K562 (cell line): ENCODE results near the gene PNMA3. TPM values are rescaled to one million over a fixed set of nuclear protein-coding genes. Genes with fewer than 3 reads are reported as not detected.

ENCODE experiments used
- CREB3L1 ChIP-seq: fragments of 450-650 bp; IDR thresholded peaks from 2 replicates; pipeline ENCODE4 v1.6.1; 2014; ENCODE audit warnings: low read depth, mild to moderate bottlenecking, moderate library complexity, borderline replicate concordance
- MGA ChIP-seq: fragments of 450-650 bp; IDR thresholded peaks from 2 replicates; pipeline ENCODE4 v1.6.1; 2016; ENCODE audit warnings: mild to moderate bottlenecking, moderate library complexity
- NFE2 ChIP-seq: IDR thresholded peaks from 2 replicates; pipeline ENCODE4 v1.6.1; 2014; ENCODE audit warnings: antibody characterized with exemption, low read depth
- SMAD4 ChIP-seq: fragments of 250-450 bp; sonication (Bioruptor Pico); conservative IDR thresholded peaks from 2 replicates; pipeline ENCODE4 v1.8.0; 2021; ENCODE audit warnings: inconsistent platforms, mild to moderate bottlenecking, moderate library complexity
- STAT5A ChIP-seq: IDR thresholded peaks from 2 replicates; pipeline ENCODE4 v1.6.1; 2012; ENCODE audit warnings: low read length, inconsistent platforms, borderline replicate concordance
- TCF3 ChIP-seq: sonication (generic); formaldehyde crosslinking; IDR thresholded peaks from 2 replicates; pipeline ENCODE4 v1.4.0; 2020; ENCODE audit warnings: mild to moderate bottlenecking, missing genetic modification reagents
- TFAM ChIP-seq: fragments of 250-450 bp; sonication (Bioruptor Pico); conservative IDR thresholded peaks from 2 replicates; pipeline ENCODE4 v1.5.0; 2021; ENCODE audit warnings: mild to moderate bottlenecking, moderate library complexity
- TRIM28 ChIP-seq: fragments of 450-650 bp; IDR thresholded peaks from 2 replicates; pipeline ENCODE4 v1.6.1; 2017
- ZNF592 ChIP-seq: fragments of 450-650 bp; IDR thresholded peaks from 2 replicates; pipeline ENCODE4 v1.6.1; 2017; ENCODE audit warnings: antibody characterized with exemption, mild to moderate bottlenecking
- polyA plus RNA-seq, 8 experiments: library from polyadenylated mRNA; depleted of rRNA in 4 of 8; stranded (reverse) in 5 of 8; unstranded in 3 of 8; fragments of >200 nt; fragmentation: Nextera tagmentation in 2 of 8; fragmentation: Illumina TruSeq in 1 of 8; extraction: Ambion mirVana in 2 of 8; extraction: Trizol in 1 of 8; gene quantifications; 2 replicates each; pipeline versions ENCODE4 v1.2.1 to v1.2.3, GENCODE V29; 2011 to 2014; ENCODE audit warnings: inconsistent platforms in 1 of 8, missing spikeins in 1 of 8
- total RNA-seq, 7 experiments: library from RNA; depleted of rRNA in 6 of 7; stranded (reverse); fragments of >200 nt in 6 of 7; fragmentation: Illumina TruSeq in 2 of 7; extraction: Trizol in 2 of 7; gene quantifications; 2 replicates each; pipeline versions ENCODE4 v1.2.1 to v1.2.3, GENCODE V29; 2011 to 2021; ENCODE audit warnings: low replicate concordance in 1 of 7

PNMA3 gene
- total and polyA plus RNA-seq, 9 of the 15 experiments (the other 6 are each of a cell fraction or from before 2014, with no cell fraction given), result 0.01 to 1.5 (median 0.95) TPM; not detected in 1

- peak; percentile 29; the same call in 1 of the 2 replicates for TF ChIP-seq MGA
- TF ChIP-seq CREB3L1, result no peak
- TF ChIP-seq STAT5A, result no peak
- no peak for TF ChIP-seq TCF3 (CRISPR knock-in tag)
- TF ChIP-seq SMAD4 (CRISPR knock-in tag), result peak; percentile 37; the same call in 1 of the 2 replicates
- TF ChIP-seq NFE2, result peak; percentile 77
- no peak for TF ChIP-seq TRIM28
- no peak for TF ChIP-seq TFAM (CRISPR knock-in tag)
- TF ChIP-seq ZNF592, result peak; percentile 87
These were observed 9.1 kb downstream of the PNMA3 start (continued) for GRCh38 chrX:153065389-153065788.
